GM21367 (cell line): ENCODE data around the gene CABP7.

Experiments used
- ATAC-seq: cut with Tn5 transposase; IDR thresholded peaks from one replicate; pipeline ENCODE4 v1.9.1; 2021; ENCODE audit not compliant: unreplicated experiment

Gene CABP7

DNA sequence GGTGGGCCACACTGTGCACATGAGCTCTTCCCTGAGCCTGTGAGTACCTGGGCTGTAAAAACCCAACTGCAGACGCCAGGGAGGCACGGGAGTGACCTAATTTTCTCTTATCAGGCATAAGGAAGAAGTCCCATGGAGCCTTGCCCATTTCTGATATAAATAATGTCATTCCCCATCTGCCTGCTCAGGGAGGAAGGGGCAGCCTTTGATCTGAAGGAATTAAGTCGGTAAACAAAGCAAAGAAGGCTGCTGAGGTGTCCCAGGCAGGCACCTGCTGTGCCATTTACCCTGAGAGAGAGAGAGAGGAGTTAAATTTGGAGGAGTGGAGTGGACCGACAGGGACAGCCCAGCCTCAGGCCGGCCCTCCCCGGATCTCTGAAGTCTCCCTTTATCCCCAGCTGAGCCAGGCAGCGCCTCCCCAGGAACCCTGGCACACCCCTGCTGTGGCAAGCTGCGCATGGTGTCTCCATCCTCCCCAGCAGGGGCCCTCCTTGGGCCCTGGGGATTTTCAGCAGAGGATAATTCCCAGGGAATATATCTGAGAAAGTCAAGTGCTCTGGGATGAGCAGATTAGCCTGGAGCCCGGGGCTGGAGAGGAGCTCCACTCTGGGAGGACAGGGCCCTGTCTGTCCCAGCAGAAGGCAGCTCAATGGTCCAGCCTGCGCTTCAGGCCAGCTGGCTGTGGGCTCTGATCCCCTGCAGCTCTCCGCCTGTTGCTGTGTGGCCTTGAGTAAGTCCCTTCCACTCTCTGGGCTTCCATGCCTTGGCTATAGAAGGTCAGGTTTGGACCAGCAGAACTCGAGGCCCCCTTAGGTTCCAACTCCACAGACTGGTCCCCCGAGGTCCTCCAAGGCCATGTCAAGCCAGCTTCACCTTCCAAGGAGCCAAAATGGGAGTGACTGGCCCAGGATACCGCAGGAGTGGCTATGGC lies 17.5 kb upstream of the CABP7 start:
- no peak for ATAC-seq

DNA sequence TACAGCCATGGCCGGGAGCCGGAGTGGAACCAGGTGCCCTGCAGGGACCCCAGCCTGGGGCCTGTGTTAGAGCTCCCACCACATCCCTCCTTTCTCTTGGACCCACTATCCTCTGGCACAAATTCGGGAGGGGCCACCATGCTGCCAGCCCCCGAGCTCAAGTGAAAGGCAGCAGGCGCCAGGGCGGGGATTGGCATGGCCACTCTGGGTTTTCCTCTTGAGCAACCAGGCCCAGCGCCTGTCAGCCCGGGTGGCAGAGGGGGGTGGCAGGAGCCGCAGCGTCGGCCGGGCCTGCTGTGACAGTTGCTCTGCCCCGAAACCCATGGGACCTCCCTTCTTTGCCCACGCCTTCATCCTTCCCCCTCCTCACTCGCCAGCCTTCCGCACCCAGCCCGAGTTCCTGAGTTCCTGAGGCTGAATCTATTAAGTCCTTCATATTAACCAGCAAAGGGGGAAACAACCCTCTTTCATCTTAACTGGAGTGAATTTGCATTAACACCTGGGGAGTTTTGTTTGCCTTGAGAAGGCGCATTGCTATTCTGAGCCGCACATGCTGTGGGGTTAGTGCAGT lies 16.8 kb upstream of the CABP7 start:
- ATAC-seq: no peak

DNA sequence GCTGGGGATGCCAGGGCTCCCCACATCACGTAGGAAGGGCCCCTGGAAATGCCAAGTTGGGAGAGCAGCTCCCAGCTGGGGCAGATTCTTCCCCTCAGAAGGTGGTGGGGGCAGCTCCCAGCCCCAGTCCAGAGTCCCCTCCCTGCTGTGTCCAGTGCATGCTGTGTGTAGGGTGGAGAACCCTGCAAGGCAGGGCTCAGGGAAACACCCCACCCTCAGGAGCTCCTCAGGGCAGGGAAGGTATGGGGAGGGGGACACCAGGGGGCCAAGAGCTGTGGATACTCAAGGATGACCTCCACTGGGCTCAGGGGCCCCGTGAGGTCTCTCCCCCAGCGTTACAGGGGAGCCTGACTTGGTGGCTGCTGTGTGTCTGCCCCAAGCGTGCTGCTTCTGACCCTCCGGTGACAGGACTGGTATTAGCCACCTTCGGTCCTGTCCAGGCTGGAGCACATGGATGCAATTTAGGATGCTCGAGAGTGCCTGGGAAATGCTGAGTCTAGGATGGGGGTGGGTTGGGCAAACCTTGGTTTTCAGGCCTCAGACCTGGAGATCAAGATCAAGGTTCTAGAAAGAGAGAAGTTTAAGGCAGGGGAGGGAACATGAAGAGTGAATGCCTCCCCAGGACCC lies 16.1 kb upstream of the CABP7 start:
- ATAC-seq: no peak

DNA sequence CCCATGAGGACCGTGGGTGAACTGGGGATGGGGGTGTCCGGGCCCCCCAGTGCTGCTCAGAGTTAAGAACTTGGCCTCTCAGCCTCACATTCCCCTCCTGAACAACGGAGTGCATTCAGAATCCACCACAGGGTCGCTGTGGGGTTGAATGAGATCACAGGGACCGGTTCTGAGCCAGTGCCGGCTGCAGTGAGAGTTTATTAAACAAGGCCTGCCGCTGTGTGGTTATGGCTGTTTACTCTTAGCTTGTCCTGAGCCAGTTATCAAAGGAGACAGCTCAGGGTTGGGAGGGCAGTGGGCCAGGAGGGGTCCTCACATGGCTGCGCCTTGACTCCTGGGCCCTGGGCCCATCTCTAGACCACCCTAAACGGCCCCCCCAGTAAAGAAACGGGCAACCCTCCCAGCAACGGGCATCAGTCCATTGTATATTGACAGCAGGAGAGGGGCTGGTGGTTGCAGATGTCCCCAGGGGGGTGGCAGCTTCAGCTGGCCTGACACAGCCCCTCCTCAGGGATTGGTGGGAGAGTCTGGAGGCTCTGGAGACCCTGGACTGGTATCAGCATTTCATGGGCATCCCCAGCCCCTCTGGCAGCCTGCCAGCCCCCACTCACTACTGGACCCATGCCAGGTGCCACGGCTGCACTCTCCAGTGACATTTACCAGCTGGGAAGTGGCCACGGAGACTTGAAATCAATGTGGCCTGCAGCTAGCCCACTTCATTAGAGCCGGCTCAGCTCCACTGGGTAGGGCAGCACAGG lies 15.1 kb upstream of the CABP7 start:
- ATAC-seq: no peak

DNA sequence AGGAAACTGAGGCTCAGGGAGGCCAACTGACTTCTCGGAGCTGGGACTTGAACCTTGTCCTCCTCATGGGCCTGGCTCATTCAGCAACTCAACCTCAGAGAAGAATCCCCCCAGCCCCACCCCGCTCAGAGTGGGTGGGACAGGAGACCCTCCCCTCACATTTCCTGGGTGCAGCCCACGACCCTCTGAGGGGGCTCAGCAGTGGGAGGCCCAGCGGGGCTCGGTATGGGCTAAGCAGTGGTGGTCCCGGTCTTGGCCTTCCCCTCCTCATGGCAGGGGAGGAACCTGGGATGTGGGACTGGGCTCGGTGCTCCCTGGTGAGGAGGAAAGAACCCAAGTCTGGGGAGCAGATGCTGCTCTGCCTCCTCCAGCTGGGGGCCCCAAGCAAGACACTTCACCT lies 14.2 kb upstream of the CABP7 start:
- no peak for ATAC-seq

DNA sequence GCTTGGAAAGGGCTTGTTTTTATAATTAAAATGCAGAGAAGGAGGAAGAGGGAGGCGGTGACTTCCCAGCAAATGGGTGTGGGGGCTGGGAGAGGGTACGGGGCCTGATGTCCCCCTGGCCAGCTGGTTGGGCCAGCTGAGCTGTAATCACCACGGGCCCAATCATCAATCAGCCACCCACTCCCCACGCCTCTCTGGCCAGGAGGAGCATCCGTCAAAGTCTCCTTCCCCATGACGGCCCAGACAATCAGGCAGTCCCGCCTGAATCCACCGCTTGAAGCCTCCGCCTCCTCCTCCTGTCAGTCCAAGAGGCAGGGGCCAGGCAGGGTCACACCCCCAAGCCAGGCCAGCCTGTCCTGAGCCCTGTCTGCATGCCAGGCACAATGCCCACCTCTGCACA lies 13.3 kb upstream of the CABP7 start:
- no peak for ATAC-seq

DNA sequence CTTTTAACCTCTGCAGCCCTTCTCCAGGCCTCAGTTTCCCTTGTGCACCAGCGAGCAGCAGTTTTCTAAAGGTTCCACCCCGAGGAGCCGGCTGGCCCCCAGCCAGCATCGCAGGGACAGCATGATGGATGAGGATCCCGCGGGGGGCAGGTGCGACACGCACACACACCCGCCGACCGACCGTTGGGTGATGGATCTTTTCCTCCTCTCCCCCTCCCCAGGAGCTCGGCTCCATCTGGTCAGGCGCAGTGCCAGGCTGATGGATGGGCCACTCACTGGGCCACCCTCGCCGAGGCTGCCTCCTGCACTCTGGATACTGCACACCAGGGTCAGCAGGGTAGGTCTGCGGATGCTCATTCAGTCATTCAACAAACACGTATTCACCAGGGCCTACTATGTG lies 12.8 kb upstream of the CABP7 start:
- no peak for ATAC-seq

DNA sequence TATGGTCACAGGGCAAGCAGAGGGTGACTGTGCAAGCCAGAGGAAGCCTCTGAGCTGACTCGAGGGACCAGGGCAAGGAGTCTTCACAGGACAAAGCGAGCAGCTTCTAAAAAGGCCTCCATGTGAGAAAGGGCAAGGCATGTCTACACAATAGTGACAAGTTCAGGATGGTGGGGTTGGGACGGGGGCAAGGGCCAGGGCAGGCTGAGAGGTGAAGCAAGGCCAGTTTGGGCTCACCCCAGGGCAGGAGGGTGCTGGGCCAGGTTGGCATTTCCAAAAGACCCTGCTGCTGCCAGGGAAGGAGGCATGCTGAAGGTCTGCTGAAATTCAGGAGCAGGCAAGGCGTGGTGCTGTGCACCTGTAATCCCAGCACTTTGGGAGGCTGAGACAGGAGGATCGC lies 12.3 kb upstream of the CABP7 start:
- ATAC-seq: no peak

DNA sequence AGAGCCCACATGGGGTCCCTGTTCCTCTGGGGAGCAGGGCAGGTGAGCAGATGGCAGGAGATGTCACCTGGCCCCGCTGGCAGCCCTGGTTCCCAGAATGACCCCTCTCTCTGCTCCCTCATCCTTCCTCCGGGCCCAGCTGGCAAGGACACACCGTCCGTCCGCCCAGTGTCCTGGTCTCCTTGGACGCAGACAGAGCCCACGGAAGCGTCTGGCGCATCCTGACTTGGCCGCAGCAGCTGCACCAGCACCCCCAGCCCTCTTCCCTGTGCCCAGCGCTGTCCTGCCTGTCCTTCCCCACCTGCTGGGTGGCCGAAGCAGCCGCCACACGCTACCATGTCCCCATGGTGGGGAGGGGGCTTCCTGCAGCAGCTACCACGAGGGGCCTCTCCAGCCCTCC lies 9.6 kb upstream of the CABP7 start:
- no peak for ATAC-seq

DNA sequence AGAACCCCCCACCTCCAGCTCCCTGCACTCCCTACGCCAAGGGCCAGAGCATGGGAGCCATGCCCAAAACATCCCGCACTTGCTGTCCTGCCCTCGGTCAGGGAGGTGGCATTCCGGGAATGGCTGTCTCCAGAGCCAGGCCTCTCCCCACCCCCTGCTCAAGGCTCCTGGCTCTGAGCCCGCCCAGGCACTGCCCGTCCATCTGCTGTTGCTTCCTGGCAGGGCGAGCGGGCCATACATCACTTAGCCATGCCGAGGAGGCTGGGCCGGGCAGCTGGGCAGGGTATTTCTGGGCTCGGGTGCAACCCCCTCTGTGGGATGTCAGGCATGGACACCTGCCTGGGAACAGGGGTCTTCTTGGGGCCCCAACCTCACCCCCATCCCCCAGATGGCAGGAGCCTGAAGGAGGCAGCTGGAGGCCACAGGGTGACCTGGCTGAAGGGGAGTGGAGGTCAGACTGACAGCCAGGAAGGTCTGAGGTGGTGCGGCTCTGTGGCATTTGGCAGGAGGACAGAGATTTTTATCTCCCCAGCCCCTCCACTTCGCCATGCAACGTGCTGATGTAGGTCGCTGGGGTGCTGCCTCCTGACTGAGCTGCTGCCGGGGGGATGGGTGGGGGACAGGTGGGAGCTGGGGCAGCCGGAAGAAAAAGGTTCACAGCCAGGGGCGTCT lies 8.7 kb upstream of the CABP7 start:
- ATAC-seq: no peak

DNA sequence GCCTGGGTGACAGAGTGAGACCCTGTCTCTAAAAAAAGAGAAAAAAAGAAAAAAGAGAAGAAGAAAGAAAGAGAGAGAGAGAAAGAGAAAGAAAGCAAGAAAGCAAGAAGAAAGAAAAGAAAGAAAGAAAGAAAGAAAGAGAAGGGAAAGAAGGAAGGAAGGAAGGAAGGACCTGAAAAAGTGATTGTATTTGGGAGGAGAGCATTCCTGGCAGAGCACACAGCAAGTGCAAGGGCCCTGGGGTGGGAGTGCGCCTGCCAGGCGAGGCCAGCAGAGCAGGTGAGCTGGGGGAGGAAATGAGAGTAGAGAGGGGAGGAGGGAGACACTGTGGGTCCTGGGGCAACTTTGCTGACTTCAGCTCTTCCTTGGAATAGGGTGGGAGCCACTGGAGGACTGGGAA lies 7.7 kb upstream of the CABP7 start:
- ATAC-seq: no peak

DNA sequence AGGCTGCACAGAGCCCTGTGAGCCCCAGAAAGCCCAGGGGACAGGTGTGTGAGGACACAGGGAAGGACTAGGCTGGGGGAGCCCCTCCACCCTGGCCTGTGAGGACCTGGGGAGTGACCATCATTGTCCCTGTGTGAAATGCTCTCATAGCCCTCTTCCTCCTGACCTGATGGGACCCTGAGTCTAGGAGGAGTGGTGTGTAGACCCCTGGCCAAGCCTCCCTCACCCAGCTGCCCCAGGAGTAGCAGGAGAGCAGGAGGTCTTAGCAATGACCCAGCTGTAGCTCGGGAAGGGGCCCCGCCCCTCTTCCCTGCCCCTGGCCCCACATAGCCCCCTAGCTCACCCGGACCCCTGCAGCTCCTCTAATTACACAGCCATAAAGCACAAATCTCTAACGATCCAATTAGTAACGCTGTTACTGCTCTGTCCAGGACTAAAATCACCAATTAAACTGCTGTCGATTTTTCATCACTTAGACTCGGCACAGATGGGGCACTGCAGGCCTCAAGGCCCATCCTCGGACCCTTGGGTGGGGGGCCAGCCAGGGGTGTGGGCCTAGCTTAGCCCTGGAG lies 6.6 kb upstream of the CABP7 start:
- ATAC-seq: no peak

DNA sequence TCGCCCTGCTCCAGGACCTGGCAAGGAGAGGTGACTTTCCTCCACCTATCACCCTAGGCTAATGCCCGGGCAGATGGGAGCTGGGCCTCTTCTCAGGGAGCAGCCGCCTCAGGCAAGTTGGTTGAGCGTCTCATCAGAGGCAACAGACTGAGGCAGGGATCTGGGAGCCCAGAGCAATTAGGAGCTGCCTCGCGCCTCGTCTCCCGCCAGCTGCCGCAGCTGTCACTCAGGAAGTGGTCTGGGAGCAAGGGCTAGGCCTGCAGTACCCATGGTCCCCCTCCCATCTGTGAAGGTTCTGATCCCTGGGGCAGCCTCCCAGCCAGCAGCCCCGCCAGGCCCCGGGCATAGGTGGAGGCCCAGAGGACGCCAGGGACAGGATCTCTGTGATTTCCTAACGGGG lies 4.6 kb upstream of the CABP7 start:
- ATAC-seq: no peak

DNA sequence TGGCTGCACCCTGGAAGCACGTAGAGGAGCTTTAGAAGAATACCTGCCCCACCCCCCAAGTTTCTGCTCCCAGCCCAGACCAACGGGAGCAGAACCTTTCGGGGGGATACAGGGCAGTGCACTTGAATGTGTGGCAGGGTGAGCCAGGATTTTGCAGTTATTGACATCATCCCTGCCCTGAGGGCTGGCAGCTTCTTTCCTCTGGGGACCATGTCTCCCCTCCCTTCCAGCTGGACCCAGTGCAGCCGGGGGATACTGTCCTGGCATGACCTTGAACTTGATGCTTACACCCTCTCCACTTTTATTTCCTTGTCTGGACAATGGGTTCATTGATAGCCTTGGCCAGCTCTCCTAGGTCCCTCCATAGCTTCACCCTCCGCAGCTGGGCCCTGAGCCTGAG lies 4.1 kb upstream of the CABP7 start:
- ATAC-seq: no peak

DNA sequence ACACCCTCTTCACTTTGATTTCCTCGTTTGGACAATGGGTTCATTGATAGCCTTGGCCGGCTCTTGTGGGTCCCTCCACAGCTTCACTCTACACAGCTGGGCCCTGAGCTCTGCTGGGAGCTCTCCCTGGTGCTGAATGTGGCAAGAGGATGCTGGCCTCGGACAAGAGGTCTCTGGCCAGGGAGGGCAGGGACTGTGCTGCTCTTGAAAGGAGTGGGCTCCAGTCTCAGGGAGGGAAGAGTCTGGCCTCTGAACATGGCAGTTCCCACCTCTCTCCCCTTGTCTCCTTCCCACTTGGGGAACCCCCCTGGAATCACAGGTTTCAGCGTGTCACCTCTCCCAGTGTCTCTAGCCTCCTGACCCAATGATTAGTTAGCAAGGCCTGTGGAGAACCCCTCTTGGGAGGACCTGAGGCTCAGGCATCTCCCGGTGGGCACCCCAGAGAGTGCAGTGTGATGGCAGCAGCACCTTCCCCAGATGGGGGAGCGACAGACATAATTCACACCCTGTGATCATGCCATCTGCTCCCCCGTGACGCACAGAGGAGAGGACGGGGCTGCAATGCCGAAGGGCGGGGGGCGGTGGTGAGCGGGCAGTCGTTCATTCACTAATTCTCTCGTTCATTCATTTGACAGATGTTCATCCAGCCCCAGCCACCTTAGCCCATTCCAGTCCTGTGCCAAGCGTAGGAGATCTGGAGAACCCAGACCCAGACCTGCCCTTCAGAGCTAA lies 2.8 kb upstream of the CABP7 start:
- ATAC-seq: no peak

DNA sequence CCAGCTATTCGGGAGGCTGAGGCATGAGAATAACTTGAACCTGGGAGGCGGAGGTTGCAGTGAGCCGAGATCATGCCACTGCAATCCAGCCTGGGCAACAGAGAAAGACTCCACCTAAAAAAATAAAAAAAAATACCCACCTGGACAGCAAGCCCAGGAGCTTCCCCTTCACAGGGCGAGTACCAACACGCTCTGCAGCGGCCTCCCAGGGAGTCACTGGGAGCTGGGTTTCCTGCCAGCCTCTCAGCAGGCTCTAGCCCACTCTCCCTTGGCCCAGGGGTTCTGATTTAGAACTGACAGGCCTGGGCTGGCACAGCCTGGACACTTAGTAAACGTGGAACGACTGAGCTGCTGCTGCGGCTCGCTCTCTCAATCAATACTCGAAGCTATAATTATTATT lies 2.0 kb upstream of the CABP7 start:
- no peak for ATAC-seq

DNA sequence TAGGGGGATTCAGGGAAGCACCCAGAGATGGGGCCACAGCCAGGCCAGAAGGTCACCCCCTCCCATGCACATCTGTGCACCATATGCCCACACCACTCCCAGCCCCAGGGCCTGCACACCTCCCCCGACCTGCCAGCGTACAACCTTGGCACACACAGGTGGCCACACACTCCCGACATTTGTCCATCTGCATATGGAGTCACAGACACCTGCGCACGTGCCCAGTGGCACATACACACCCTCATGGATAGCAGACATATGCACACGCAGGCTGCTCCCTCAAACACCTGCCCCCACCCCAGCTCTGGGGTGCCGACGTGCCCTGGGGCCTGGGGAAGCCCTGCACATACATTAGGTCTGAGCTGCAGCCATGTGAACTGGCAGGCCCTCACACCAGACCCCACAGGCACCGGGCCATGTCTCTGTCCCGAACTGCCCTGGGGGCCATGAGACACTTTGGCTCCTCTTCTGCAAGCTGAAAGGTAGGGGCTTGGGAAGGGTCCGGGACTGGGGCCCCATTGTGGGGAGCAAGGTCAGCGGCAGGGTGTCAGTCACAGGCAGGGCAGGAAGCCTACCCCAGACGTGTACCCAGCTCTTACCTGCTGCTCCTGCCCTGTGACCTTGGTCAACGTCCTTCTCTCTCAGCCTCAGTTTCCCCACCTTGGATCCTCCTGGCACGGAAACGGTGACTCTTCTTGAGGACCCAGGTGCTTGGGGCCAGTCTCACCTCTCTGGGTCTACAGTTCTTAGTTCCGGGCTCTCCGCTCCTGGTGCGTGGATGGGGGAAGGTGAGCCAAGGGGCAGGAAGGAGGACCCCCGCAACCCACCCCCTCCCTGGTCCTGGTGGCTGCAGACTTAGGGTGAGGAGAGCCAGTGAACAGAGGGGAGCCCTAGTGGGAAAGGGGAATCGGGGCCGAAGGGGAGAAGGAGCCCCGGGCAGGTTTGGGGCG lies 579 bp upstream of the CABP7 start:
- no peak for ATAC-seq

DNA sequence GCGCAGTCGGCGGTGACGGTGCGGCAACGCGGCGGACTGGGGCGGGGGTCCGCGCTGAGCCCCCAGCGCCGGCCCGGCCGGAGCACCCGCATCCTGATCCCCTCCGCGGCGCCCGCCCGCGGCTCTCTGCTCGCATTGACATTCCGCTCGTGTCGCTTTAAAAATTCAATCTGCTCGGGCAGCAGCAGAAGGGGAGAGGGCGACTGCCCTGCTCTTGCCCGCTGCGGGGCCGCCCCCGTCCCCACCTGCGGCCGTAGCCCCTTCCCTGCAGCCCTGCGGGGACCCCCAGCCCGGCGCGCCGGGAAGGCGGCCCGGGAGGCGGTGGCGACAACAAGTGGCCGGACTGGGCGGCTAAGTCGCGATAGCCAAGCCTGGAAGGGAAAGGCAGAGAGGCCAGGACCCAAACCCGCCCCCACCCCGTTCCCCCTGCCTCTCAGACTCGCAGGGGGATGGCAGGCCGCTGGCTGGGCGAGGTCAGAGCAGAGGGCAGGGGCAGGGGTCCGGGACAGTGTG lies 1.1 kb downstream of the CABP7 start:
- no peak for ATAC-seq

DNA sequence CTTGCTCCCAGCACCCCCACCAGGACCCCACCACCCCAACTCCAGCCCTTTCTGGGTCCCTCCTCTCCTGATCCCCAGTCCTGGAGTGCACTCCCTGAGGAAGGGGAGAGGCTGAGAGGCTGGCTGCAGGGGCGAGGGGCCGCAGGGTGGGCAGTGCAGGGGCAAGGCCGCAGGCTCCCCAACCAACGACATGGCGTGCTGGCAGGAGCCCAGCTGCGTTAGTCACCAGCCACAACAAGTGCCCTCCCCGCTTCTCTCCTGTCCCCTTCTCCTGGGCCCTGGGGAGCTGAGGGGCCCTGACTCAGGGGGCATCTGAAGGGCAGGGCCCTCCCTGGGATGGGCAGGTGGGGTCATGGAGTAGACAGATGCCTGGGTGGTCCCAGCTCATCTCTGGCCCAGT lies 2.3 kb downstream of the CABP7 start:
- no peak for ATAC-seq
